A673 (cell line): ENCODE data around the gene SHANK3. TPM values are rescaled to one million over a fixed set of nuclear protein-coding genes. Genes with fewer than 3 reads are reported as not detected.

Experiments
- BruUV-seq: library from RNA; stranded (reverse); fragments of 400-500 nt; replicated peaks from 2 replicates; lab custom pipeline; 2021; lab: Mats Ljungman, UMichigan
- CTCF ChIA-PET: fragments of 300-600 bp; sonication (Branson Sonifier 250); formaldehyde crosslinking; loops from one replicate; lab custom pipeline; 2022; ENCODE audit warnings: antibody characterized with exemption; lab: Charles Lee
- POLR2A ChIA-PET: fragments of 300-600 bp; sonication (Branson Sonifier 250); formaldehyde crosslinking; loops from one replicate; lab custom pipeline; 2022; ENCODE audit warnings: antibody characterized with exemption; ENCODE audit not compliant: low non-redundant PET; lab: Charles Lee
- DNase-seq: peaks from one replicate; pipeline ENCODE4 v3.0.0-alpha.2; 2015; ENCODE audit warnings: low spot score
- H3K27ac ChIP-seq: fragments of 200-600 bp; sonication (generic); 2 replicates; pipeline ENCODE4 v1.5.1; 2016; ENCODE audit warnings: mixed run types, low read depth, mild to moderate bottlenecking, mixed read lengths, antibody characterized with exemption, low read length; ENCODE audit not compliant: poor library complexity, severe bottlenecking
- H3K27me3 ChIP-seq: fragments of 200-600 bp; sonication (generic); replicated peaks from 2 replicates; pipeline ENCODE4 v1.6.1; 2017; ENCODE audit warnings: mixed run types, low read depth, mild to moderate bottlenecking, mixed read lengths, antibody characterized with exemption, low read length; ENCODE audit not compliant: insufficient read depth, poor library complexity
- H3K36me3 ChIP-seq: fragments of 200-600 bp; sonication (generic); 2 replicates; pipeline ENCODE4 v1.6.1; 2016; ENCODE audit warnings: mixed run types, mild to moderate bottlenecking, mixed read lengths, antibody characterized with exemption, low read length; ENCODE audit not compliant: insufficient read depth, poor library complexity, severe bottlenecking
- H3K4me1 ChIP-seq: fragments of 200-600 bp; sonication (generic); 2 replicates; pipeline ENCODE4 v1.6.1; 2017; ENCODE audit warnings: mixed run types, mild to moderate bottlenecking, mixed read lengths, antibody characterized with exemption, low read length; ENCODE audit not compliant: insufficient read depth, poor library complexity, severe bottlenecking
- H3K4me3 ChIP-seq: fragments of 200-600 bp; sonication (generic); 2 replicates; pipeline ENCODE4 v1.5.1; 2016; ENCODE audit warnings: low read depth, mixed run types, mild to moderate bottlenecking, mixed read lengths, low read length; ENCODE audit not compliant: poor library complexity, severe bottlenecking
- H3K9me3 ChIP-seq: fragments of 200-600 bp; sonication (generic); 2 replicates; pipeline ENCODE4 v1.6.1; 2016; ENCODE audit warnings: mixed run types, low read depth, mild to moderate bottlenecking, mixed read lengths, antibody characterized with exemption, low read length; ENCODE audit not compliant: poor library complexity, severe bottlenecking
- CTCF ChIP-seq: fragments of 300-800, 200-600 bp; sonication (generic); conservative IDR thresholded peaks from 2 replicates; pipeline ENCODE4 v1.5.1; 2017; ENCODE audit warnings: low read depth, mild to moderate bottlenecking, antibody characterized with exemption, low read length, moderate library complexity, mixed read lengths
- EZH2 ChIP-seq: fragments of 200-600 bp; sonication (generic); IDR thresholded peaks from 2 replicates; pipeline ENCODE4 v1.6.1; 2017; ENCODE audit warnings: borderline replicate concordance, low read depth, mild to moderate bottlenecking, mixed read lengths, antibody characterized with exemption, low read length; ENCODE audit not compliant: poor library complexity, severe bottlenecking
- intact Hi-C: fragments of 100-400 bp; cut with micrococcal nuclease; formaldehyde crosslinking; loops from one replicate; pipeline ENCODE4 v1.10.0; 2022; ENCODE audit not compliant: unreplicated experiment
- total RNA-seq: library from RNA; stranded (reverse); gene quantifications from 2 replicates; pipeline ENCODE4 v1.2.3, GENCODE V29; 2021

SHANK3 gene
- total RNA-seq, 1 experiment from 2014 or later, result 4.4 TPM

- no peaks in the 10 kb centered on the region for H3K36me3 ChIP-seq
- no peaks in the 10 kb centered on the region for H3K27me3 ChIP-seq
- TF ChIP-seq EZH2 (no peak), CTCF (no peak)
- intact Hi-C loops, result no loop called here
- POLR2A ChIA-PET, result no interaction called here
- H3K9me3 ChIP-seq, result no peaks in the 10 kb centered on the region
- no peak overlapping the region for H3K27ac ChIP-seq
- no peak overlapping the region for H3K4me3 ChIP-seq
- no peak for DNase-seq
- no peaks in the 10 kb centered on the region for H3K4me1 ChIP-seq
- CTCF ChIA-PET, result no interaction called here
- no TSS peak for BruUV-seq
These were observed 6.3 kb downstream of the SHANK3 start for GRCh38 chr22:50678651-50679521.

GRCh38 chr22:50683086-50683993, 10.7 kb downstream of the SHANK3 start:
- H3K4me3 ChIP-seq, result no peak overlapping the region
- H3K27ac ChIP-seq, result no peak overlapping the region
- no peaks in the 10 kb centered on the region for H3K4me1 ChIP-seq
- TF ChIP-seq CTCF (no peak), EZH2 (no peak)
- no peak for DNase-seq
- no peaks in the 10 kb centered on the region for H3K27me3 ChIP-seq
- ChIA-PET POLR2A (no interaction called here), CTCF (no interaction called here)
- no peaks in the 10 kb centered on the region for H3K36me3 ChIP-seq
- BruUV-seq, result no TSS peak
- intact Hi-C loops, result no loop called here
- H3K9me3 ChIP-seq, result no peaks in the 10 kb centered on the region

- ChIA-PET CTCF (no interaction called here), POLR2A (no interaction called here)
- Histone ChIP-seq H3K9me3 (no peaks in the 10 kb centered on the region), H3K4me1 (no peaks in the 10 kb centered on the region), H3K4me3 (no peak overlapping the region), H3K36me3 (no peaks in the 10 kb centered on the region), H3K27ac (no peak overlapping the region), H3K27me3 (no peaks in the 10 kb centered on the region)
- DNase-seq, result no peak
- TF ChIP-seq EZH2 (no peak), CTCF (no peak)
- intact Hi-C loops, result no loop called here
- no TSS peak for BruUV-seq
These were observed 11.4 kb downstream of the SHANK3 start for GRCh38 chr22:50683994-50684371.
